Fibroblast of skin of abdomen (primary cell): ENCODE results near the gene MMEL1.
"Not testable (repeated sequence)": the region's sequence is repeated elsewhere in the genome, so short reads cannot be mapped to it uniquely, and the experiment has no call there.

Source experiments
- DNase-seq: peaks from one replicate; pipeline ENCODE4 v3.0.0-alpha.2; 2013

Gene MMEL1

GRCh38 chr1:2569703-2570102 lies 63.1 kb downstream of the MMEL1 start:
- DNase-seq, result not testable (repeated sequence)

- no peak for DNase-seq
These were observed 63.8 kb downstream of the MMEL1 start for GRCh38 chr1:2569060-2569459.

GRCh38 chr1:2568187-2568816 lies 64.5 kb downstream of the MMEL1 start:
- DNase-seq, result not testable (repeated sequence)

DNA sequence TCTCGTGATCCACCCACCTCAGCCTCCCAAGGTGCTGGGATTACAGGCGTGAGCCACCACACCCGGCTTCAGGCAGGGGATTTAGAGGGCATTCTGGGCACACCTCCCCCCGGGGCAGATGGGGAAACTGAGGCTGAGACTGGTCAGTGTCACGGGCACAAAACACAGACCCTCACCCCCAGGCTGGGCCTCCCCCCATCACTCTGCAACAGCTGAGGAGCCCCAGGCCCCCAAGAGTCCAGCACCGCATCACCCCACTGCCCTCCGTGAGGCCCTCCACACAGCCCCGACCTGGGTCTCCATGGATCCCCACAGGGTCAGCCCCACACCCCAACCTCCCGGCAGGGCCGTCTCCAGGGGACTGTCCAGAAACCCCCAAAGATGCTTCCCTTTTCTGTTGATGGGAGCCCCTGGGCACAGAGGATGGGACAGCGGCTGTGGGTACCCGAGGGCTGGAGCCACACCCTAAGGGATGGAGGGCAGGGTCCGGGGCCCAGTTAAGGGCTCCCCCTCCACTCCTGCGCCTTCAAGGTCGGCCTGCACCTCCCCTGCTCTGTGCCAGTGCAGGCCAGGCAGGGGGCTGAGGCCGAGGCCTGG lies 65.6 kb downstream of the MMEL1 start:
- DNase-seq, result no peak

DNA sequence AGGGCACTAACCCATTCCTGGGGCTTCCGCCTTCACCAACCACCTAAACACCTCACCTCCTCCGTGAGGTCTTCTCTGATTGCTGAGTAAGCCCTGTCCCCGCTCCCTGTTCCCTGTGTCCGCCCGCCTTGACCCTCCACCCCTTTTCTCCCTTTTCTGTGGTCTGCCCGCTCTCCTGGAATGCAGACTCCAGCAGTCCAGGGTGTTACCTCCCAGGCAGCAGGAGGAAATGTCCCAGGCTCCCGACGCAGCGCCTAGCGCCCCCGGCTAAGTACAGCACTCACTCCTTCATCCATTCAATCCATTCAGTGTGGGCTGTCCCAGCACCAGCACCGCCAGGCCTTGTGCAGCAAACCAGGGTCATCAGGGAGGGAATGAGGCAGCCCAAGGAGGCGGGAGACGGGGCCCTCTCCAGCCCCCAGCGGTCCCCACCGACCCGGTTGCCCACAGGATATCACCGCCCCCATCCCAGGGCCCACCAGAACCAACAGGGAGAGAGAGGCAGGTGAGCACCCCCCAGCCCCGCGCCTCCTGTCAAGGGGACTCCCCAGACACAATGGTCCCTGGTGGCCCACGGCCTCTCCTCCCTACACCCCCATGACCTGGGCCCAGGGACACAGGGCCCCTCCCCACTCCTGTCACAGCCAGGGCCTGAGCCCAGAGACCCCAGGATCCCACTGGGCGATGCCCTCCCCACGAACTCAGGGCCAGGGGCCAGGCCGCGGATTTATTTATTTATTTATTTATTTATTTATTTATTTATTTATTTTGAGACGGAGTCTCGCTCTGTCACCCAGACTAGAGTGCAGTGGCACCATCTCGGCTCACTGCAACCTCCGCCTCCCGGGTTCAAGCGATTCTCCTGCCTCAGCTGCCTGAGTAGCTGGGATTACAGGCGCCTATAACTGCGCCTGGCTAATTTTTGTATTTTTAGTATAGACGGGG lies 66.4 kb downstream of the MMEL1 start:
- DNase-seq, result no peak

- DNase-seq, result no peak
These were observed 67.9 kb downstream of the MMEL1 start for GRCh38 chr1:2564815-2565374.

- DNase-seq, result no peak
These were observed 68.6 kb downstream of the MMEL1 start for GRCh38 chr1:2564006-2564814.

DNA sequence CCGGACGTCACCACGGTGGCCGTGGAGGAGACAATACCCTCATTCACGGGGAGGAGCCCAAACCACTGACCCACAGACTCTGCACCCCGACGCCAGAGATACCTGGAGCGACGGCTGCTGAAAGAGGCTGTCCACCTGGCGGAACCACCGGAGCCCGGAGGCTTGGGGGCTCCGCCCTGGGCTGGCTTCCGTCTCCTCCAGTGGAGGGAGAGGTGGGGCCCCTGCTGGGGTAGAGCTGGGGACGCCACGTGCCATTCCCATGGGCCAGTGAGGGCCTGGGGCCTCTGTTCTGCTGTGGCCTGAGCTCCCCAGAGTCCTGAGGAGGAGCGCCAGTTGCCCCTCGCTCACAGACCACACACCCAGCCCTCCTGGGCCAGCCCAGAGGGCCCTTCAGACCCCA lies 69.6 kb downstream of the MMEL1 start:
- no peak for DNase-seq

GRCh38 chr1:2561898-2562895 lies 70.6 kb downstream of the MMEL1 start:
- DNase-seq, result no peak

DNA sequence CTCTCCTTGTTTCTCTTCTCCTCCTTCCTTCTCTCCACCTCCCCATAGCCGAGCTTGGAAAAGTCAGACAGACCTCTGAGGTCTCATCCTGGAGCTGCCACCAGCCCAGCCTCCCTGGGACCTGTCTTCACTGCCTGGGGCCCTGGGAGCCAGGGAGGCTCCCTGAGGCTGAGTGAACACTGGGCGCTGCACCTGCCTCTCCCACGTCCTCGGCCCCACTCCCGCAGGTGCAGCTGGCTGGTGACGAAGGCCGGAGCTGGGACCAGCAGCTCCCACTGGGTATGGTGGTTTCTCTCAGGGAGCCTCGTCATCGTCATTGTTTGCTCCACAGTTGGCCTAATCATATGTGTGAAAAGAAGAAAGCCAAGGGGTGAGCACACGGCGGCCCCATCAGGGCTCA lies 71.4 kb downstream of the MMEL1 start:
- DNase-seq, result no peak

DNA sequence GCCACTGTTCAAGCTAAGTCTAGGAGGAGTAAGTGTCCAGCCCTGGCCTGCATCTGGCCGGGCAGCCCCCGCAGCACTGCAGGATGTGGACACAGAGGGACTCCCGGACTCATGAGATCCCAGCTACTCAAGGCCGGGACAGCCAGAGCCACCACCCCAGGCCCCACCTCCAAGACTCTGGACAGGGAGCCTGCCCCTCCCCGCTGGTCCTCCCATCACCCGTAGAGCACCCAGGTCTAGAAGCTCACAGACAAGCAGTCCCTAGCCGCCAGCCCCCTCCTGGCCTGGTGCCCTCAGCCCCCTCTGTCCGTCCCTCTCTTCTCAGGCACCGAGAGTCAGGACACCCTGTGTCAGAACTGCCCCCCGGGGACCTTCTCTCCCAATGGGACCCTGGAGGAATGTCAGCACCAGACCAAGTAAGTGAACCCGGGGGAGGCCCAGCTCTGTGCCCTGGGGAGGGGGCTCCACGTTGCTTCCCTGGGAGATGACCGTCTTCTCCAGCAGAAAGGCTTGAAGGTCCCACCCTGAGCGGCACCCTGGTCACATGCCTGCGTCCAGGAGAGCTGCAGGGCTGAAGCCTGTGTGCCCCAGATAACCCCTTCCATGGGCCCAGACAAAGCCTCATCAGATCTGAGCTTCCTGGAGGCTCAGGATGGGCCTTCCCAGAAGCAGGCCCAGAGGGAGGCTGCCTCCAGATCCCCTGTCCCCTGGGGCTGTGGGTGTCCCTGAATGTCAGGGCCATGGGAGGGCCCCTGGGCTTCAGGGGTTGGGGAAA lies 72.3 kb downstream of the MMEL1 start:
- no peak for DNase-seq

GRCh38 chr1:2559509-2560298 lies 73.1 kb downstream of the MMEL1 start:
- DNase-seq, result no peak

DNA sequence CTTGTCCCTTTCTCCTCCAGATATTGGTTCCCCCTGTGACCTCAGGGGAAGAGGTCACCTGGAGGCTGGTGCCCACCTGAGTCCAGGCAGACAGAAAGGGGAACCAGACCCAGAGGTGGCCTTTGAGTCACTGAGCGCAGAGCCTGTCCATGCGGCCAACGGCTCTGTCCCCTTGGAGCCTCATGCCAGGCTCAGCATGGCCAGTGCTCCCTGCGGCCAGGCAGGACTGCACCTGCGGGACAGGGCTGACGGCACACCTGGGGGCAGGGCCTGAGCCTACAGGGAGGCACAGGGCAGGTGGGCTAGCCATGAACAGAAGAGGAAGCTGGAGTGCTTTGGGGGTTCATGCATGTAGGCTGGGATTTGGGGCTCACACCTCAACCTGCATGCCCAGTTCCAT lies 74.0 kb downstream of the MMEL1 start:
- no peak for DNase-seq

GRCh38 chr1:2558420-2558819 lies 74.4 kb downstream of the MMEL1 start:
- DNase-seq, result no peak

GRCh38 chr1:2557482-2558400 lies 75.1 kb downstream of the MMEL1 start:
- DNase-seq, result no peak

GRCh38 chr1:2556678-2557481 lies 75.9 kb downstream of the MMEL1 start:
- DNase-seq, result no peak

GRCh38 chr1:2556277-2556677 lies 76.5 kb downstream of the MMEL1 start, which contains the start of gene TNFRSF14:
TNFRSF14 (plus strand) TSS chr1:2556371; CDS start chr1:2556665, 294 bp downstream.
- DNase-seq, result peak; percentile 37
